ENCODE results near the gene MAP3K12.
"Not testable (repeated sequence)": the region's sequence is repeated elsewhere in the genome, so short reads cannot be mapped to it uniquely, and the experiment has no call there.

MAP3K12 gene

GRCh38 chr12:53492830-53493609 lies 6.2 kb downstream of the MAP3K12 start:
- DNase-seq (ENCODE audit: low spot score): peak; percentile 96

- no peak for DNase-seq (ENCODE audit: low spot score)
These were observed 7.1 kb downstream of the MAP3K12 start for GRCh38 chr12:53492188-53492587.

GRCh38 chr12:53489242-53489864 lies 9.9 kb downstream of the MAP3K12 start:
- DNase-seq (ENCODE audit: low spot score): no peak

- no peak for DNase-seq (ENCODE audit: low spot score)
These were observed 12.3 kb downstream of the MAP3K12 start for GRCh38 chr12:53486736-53487487.

GRCh38 chr12:53485955-53486735 lies 13.1 kb downstream of the MAP3K12 start:
- no peak for DNase-seq (ENCODE audit: low spot score)

- no peak for DNase-seq (ENCODE audit: low spot score)
These were observed 14.3 kb downstream of the MAP3K12 start for GRCh38 chr12:53484686-53485575.

GRCh38 chr12:53483979-53484377 lies 15.3 kb downstream of the MAP3K12 start:
- DNase-seq (ENCODE audit: low spot score): no peak

- no peak for DNase-seq (ENCODE audit: low spot score)
These were observed 15.9 kb downstream of the MAP3K12 start for GRCh38 chr12:53483225-53483978.

- no peak for DNase-seq (ENCODE audit: low spot score)
These were observed 16.6 kb downstream of the MAP3K12 start for GRCh38 chr12:53482626-53483168.

GRCh38 chr12:53481939-53482586 lies 17.2 kb downstream of the MAP3K12 start:
- no peak for DNase-seq (ENCODE audit: low spot score)

GRCh38 chr12:53481458-53481857 lies 17.8 kb downstream of the MAP3K12 start:
- not testable (repeated sequence) for DNase-seq (ENCODE audit: low spot score)

- no peak for DNase-seq (ENCODE audit: low spot score)
These were observed 18.5 kb downstream of the MAP3K12 start for GRCh38 chr12:53480491-53481442.

- DNase-seq (ENCODE audit: low spot score): no peak
These were observed 19.9 kb downstream of the MAP3K12 start for GRCh38 chr12:53479331-53479730.

- DNase-seq (ENCODE audit: low spot score): no peak
These were observed 20.4 kb downstream of the MAP3K12 start for GRCh38 chr12:53478865-53479264.

- no peak for DNase-seq (ENCODE audit: low spot score)
These were observed 22.5 kb downstream of the MAP3K12 start for GRCh38 chr12:53476769-53477209.

GRCh38 chr12:53474819-53475218 lies 24.4 kb downstream of the MAP3K12 start:
- no peak for DNase-seq (ENCODE audit: low spot score)

GRCh38 chr12:53474077-53474476 lies 25.2 kb downstream of the MAP3K12 start:
- no peak for DNase-seq (ENCODE audit: low spot score)

GRCh38 chr12:53472056-53472582 lies 27.1 kb downstream of the MAP3K12 start:
- no peak for DNase-seq (ENCODE audit: low spot score)

Measured in LoVo (cell line).